PC-9 (cell line): Measurements from ENCODE around the gene TXLNA. TPM values are rescaled to one million over a fixed set of nuclear protein-coding genes. Genes with fewer than 3 reads are reported as not detected.

Experiments used
- BruUV-seq: library from RNA; stranded (reverse); fragments of 400-500 nt; replicated peaks from 2 replicates; lab custom pipeline; 2021; lab: Mats Ljungman, UMichigan
- CTCF ChIA-PET: fragments of 300-600 bp; sonication (Branson Sonifier 250); formaldehyde crosslinking; loops from one replicate; lab custom pipeline; 2022; ENCODE audit warnings: antibody characterized with exemption; lab: Charles Lee
- POLR2A ChIA-PET: fragments of 300-600 bp; sonication (Branson Sonifier 250); formaldehyde crosslinking; loops from one replicate; lab custom pipeline; 2022; ENCODE audit warnings: antibody characterized with exemption; ENCODE audit not compliant: unreplicated experiment; lab: Charles Lee
- DNase-seq, 2 experiments: peaks; one replicate each; pipeline versions ENCODE4 v3.0.0 to v3.0.0-alpha.2; 2015 to 2022; ENCODE audit warnings: mixed read lengths in 1 of 2
- H2AFZ ChIP-seq: fragments of 200-600 bp; sonication (generic); 2 replicates; pipeline ENCODE4 v1.8.1; 2017; ENCODE audit warnings: antibody characterized with exemption
- H3F3A ChIP-seq: fragments of 200-600 bp; sonication (generic); 2 replicates; pipeline ENCODE4 v1.8.1; 2017; ENCODE audit warnings: antibody characterized with exemption, mild to moderate bottlenecking, low read depth; ENCODE audit not compliant: insufficient read depth
- H3K27ac ChIP-seq: fragments of 200-600 bp; sonication (generic); 2 replicates; pipeline ENCODE4 v1.6.1; 2016; ENCODE audit warnings: mixed run types
- H3K27me3 ChIP-seq: fragments of 200-600 bp; sonication (generic); 2 replicates; pipeline ENCODE4 v1.6.1; 2016; ENCODE audit warnings: low read depth, mixed run types; ENCODE audit not compliant: insufficient read depth
- H3K36me3 ChIP-seq: fragments of 200-600 bp; sonication (generic); 2 replicates; pipeline ENCODE4 v1.6.1; 2016; ENCODE audit warnings: low read depth, mixed run types
- H3K4me1 ChIP-seq: fragments of 200-600 bp; sonication (generic); replicated peaks from 2 replicates; pipeline ENCODE4 v1.6.1; 2016; ENCODE audit warnings: mixed run types; ENCODE audit not compliant: insufficient read depth
- H3K4me2 ChIP-seq: fragments of 200-600 bp; sonication (generic); 2 replicates; pipeline ENCODE4 v1.6.1; 2017; ENCODE audit warnings: mixed run types
- H3K4me3 ChIP-seq: fragments of 200-600 bp; sonication (generic); 2 replicates; pipeline ENCODE4 v1.6.1; 2016; ENCODE audit warnings: mixed run types
- H3K79me2 ChIP-seq: fragments of 200-600 bp; sonication (generic); 2 replicates; pipeline ENCODE4 v1.6.1; 2017; ENCODE audit warnings: low read depth, mixed run types
- H3K9me2 ChIP-seq: fragments of 200-600 bp; sonication (generic); 2 replicates; pipeline ENCODE4 v1.8.1; 2017; ENCODE audit warnings: mild to moderate bottlenecking; ENCODE audit not compliant: insufficient read depth
- H3K9me3 ChIP-seq: fragments of 200-600 bp; sonication (generic); 2 replicates; pipeline ENCODE4 v1.8.1; 2016; ENCODE audit warnings: low read depth; ENCODE audit not compliant: insufficient read depth
- H4K20me1 ChIP-seq: fragments of 200-600 bp; sonication (generic); 2 replicates; pipeline ENCODE4 v1.8.1; 2017; ENCODE audit not compliant: insufficient read depth
- EZH2 ChIP-seq: fragments of 200-600 bp; sonication (generic); IDR thresholded peaks from 2 replicates; pipeline ENCODE4 v1.8.0; 2017; ENCODE audit warnings: antibody characterized with exemption, low read depth
- intact Hi-C: fragments of 100-400 bp; cut with micrococcal nuclease; formaldehyde crosslinking; loops from one replicate; pipeline ENCODE4 v1.10.0; 2022; ENCODE audit not compliant: unreplicated experiment
- total RNA-seq: library from RNA; stranded (reverse); gene quantifications from 2 replicates; pipeline ENCODE4 v1.2.3, GENCODE V29; 2021
- TF ChIP-seq, protein P1 (sequence below): fragments of 200-600 bp; sonication (generic); conservative IDR thresholded peaks from 2 replicates; pipeline ENCODE4 v1.6.1; 2017; ENCODE audit warnings: mixed run types, antibody characterized with exemption, mild to moderate bottlenecking, moderate library complexity

The TXLNA gene
- total RNA-seq, 1 experiment from 2014 or later: 45.8 TPM

- intact Hi-C loops: loop anchor here (2.0 to 10.0 kb wide), 2 partner anchors 70 to 104 kb away; partner anchors contain the start of genes KPNA6 and TMEM39B
- peaks cover 29% of the 10 kb centered on the region for H3K36me3 ChIP-seq
- H3K79me2 ChIP-seq: peaks cover 35% of the 10 kb centered on the region
- H3K9me2 ChIP-seq: no peaks in the 10 kb centered on the region
- BruUV-seq: TSS peak; percentile 93
- H3K4me1 ChIP-seq: peaks cover 29% of the 10 kb centered on the region
- ChIA-PET POLR2A (interaction anchor here (0.6 to 0.7 kb wide), 6 partner anchors 20 to 478 kb away, joined by 3 to 11 read pairs (median 4); no protein-coding TSS in a partner anchor), CTCF (no interaction called here)
- no peaks in the 10 kb centered on the region for H3K9me3 ChIP-seq
- H3K4me3 ChIP-seq: peak overlapping the region; percentile 93
- H2AFZ ChIP-seq: peak overlapping the region; percentile 93
- DNase-seq: no peak
- H3K4me2 ChIP-seq: peak overlapping the region; percentile 84
- H3F3A ChIP-seq: peaks cover 47% of the 10 kb centered on the region
- H3K27ac ChIP-seq: peak overlapping the region; percentile 69
- TF ChIP-seq, protein P1, sequence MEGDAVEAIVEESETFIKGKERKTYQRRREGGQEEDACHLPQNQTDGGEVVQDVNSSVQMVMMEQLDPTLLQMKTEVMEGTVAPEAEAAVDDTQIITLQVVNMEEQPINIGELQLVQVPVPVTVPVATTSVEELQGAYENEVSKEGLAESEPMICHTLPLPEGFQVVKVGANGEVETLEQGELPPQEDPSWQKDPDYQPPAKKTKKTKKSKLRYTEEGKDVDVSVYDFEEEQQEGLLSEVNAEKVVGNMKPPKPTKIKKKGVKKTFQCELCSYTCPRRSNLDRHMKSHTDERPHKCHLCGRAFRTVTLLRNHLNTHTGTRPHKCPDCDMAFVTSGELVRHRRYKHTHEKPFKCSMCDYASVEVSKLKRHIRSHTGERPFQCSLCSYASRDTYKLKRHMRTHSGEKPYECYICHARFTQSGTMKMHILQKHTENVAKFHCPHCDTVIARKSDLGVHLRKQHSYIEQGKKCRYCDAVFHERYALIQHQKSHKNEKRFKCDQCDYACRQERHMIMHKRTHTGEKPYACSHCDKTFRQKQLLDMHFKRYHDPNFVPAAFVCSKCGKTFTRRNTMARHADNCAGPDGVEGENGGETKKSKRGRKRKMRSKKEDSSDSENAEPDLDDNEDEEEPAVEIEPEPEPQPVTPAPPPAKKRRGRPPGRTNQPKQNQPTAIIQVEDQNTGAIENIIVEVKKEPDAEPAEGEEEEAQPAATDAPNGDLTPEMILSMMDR: no peak
- TF ChIP-seq EZH2: no peak
- peaks cover 13% of the 10 kb centered on the region; the same call in 1 of the 2 replicates for H4K20me1 ChIP-seq
- no peaks in the 10 kb centered on the region for H3K27me3 ChIP-seq
Observed at GRCh38 chr1:32179193-32179442, 357 bp upstream of the TXLNA start.

- intact Hi-C loops: no loop called here
- Histone ChIP-seq H3K9me2 (no peaks in the 10 kb centered on the region), H3K27ac (peak overlapping the region; percentile 69), H3K36me3 (peaks cover 37% of the 10 kb centered on the region), H3K4me3 (peak overlapping the region; percentile 93), H3K4me2 (peak overlapping the region; percentile 84), H3K27me3 (no peaks in the 10 kb centered on the region), H3K9me3 (no peaks in the 10 kb centered on the region), H3K4me1 (peaks cover 29% of the 10 kb centered on the region), H4K20me1 (peaks cover 13% of the 10 kb centered on the region; the same call in 1 of the 2 replicates), H3K79me2 (peaks cover 47% of the 10 kb centered on the region), H3F3A (peaks cover 47% of the 10 kb centered on the region), H2AFZ (peak overlapping the region; percentile 93)
- DNase-seq: peak in 1 of 2 experiments; percentile 56
- ChIA-PET POLR2A (interaction anchor here (0.6 to 1.0 kb wide), 3 partner anchors 35 to 115 kb away, joined by 3 to 8 read pairs (median 4); partner anchors contain the start of gene TMEM39B), CTCF (interaction anchor here (1.1 kb wide), 1 partner anchor 35 kb away, joined by 3 read pairs; no protein-coding TSS in a partner anchor)
- TF ChIP-seq, protein P1: no peak
- no peak for TF ChIP-seq EZH2
- BruUV-seq: TSS peak; percentile 34
Observed at GRCh38 chr1:32180186-32181060, 948 bp downstream of the TXLNA start.

GRCh38 chr1:32181065-32181464, 1.6 kb downstream of the TXLNA start:
- intact Hi-C loops: no loop called here
- H3K9me3 ChIP-seq: no peaks in the 10 kb centered on the region
- H3F3A ChIP-seq: peaks cover 43% of the 10 kb centered on the region
- no TSS peak for BruUV-seq
- peak overlapping the region; percentile 84 for H3K4me2 ChIP-seq
- H4K20me1 ChIP-seq: peaks cover 16% of the 10 kb centered on the region; the same call in 1 of the 2 replicates
- H3K36me3 ChIP-seq: peaks cover 42% of the 10 kb centered on the region
- no peak overlapping the region for H3K27ac ChIP-seq
- no peak for TF ChIP-seq EZH2
- TF ChIP-seq, protein P1: no peak
- POLR2A ChIA-PET: interaction anchor here (0.6 to 1.0 kb wide), 2 partner anchors 108 to 116 kb away, joined by 3 to 8 read pairs; partner anchors contain the start of gene TMEM39B
- H3K4me1 ChIP-seq: peaks cover 29% of the 10 kb centered on the region
- no peaks in the 10 kb centered on the region for H3K27me3 ChIP-seq
- H2AFZ ChIP-seq: no peak overlapping the region
- DNase-seq: no peak
- H3K4me3 ChIP-seq: peak overlapping the region; percentile 93
- CTCF ChIA-PET: no interaction called here
- H3K79me2 ChIP-seq: peaks cover 52% of the 10 kb centered on the region
- H3K9me2 ChIP-seq: no peaks in the 10 kb centered on the region
